Measurements from ENCODE around the gene CYYR1.

GRCh38 chr21:26572702-26573381 is at the start of gene CYYR1:
- TF ChIP-seq CTCF (conservative IDR thresholded peaks at IDR 0.05; ENCODE audit: low read length) = no peak
- no peak for TF ChIP-seq EZH2phosphoT487 (IDR thresholded peaks at IDR 0.05; ENCODE audit: borderline replicate concordance, low read depth, low read length)
